GM21737 (cell line): Measurements from ENCODE around the gene NEK8.
A peak's percentile ranks its signal among the peaks of the same experiment; 100 is the strongest.

Source experiments
- ATAC-seq: cut with Tn5 transposase; IDR thresholded peaks from one replicate; pipeline ENCODE4 v1.9.1; 2021; ENCODE audit warnings: mild to moderate bottlenecking, moderate library complexity; ENCODE audit not compliant: unreplicated experiment

The NEK8 gene

DNA sequence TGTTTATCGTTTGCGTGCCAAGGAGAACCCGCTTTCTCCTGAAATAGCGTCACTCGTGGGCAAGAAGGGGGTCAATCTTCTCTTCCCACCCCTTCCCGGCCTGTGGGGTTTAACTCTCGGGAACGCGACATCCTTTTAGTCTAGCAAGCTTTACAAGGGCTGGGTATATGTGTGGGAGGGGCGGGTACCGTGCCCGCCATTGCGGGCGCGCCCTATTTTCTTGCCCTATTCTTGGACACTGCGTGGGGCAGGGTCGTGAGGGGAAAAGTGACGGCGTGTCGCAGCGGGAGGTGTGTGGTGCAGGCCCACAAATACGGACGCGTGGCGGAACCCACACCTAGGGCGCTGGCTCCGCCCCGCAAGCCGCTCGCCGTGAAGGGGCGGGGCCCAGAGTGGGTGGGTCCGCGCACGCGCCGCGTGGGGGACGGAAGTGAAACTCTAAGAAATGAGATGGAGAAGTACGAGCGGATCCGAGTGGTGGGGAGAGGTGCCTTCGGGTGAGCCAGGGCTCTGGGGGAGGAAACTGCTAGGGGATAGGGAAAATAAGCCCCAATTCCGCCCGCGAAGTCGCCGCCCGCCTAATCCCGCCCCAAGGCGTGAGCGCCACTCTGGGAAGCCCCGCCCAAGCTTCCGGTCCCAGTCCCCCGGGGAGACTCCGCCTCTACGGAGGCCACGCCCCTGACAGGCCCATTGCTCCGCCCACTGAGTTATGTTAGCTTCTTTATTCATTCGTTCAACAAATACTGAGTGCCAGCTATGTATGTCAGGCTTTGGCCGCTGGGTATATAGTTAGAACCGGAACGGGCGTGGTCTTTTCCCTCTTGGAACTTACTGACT lies at the start of gene NEK8:
TSS of gene NEK8 (plus strand) at position 425 of the 837 bp plus-strand sequence. CDS start at position 451, 26 bp downstream.
- peak; percentile 39 for ATAC-seq

GRCh38 chr17:28682655-28683054 lies 45.9 kb upstream of the NEK8 start:
- no peak for ATAC-seq

- ATAC-seq, result no peak
Measured at GRCh38 chr17:28684963-28685362, 43.6 kb upstream of the NEK8 start.

GRCh38 chr17:28685366-28685765 lies 43.2 kb upstream of the NEK8 start:
- ATAC-seq, result no peak

GRCh38 chr17:28686296-28686695 lies 42.3 kb upstream of the NEK8 start:
- ATAC-seq, result no peak

DNA sequence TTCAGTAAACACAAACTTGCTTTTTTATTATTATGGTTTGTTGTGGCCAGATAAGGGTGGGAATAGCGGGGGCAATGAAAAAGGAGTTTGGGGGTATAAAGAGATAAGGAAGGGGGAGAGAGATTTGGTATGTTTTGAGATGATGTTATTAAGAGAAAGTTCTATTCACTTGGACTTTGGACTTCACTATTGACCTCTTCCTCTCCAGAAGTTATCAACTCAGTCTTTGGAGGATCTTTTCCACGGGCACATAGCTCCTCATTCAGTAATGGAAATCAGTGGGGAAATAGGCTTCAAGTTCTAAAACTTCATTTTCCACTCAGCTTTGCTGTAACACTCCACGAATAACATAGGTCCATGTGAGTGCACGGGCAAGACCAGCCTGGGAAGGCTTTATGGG lies 40.1 kb upstream of the NEK8 start:
- no peak for ATAC-seq

- ATAC-seq, result no peak
Measured at GRCh38 chr17:28689011-28689410, 39.6 kb upstream of the NEK8 start.

DNA sequence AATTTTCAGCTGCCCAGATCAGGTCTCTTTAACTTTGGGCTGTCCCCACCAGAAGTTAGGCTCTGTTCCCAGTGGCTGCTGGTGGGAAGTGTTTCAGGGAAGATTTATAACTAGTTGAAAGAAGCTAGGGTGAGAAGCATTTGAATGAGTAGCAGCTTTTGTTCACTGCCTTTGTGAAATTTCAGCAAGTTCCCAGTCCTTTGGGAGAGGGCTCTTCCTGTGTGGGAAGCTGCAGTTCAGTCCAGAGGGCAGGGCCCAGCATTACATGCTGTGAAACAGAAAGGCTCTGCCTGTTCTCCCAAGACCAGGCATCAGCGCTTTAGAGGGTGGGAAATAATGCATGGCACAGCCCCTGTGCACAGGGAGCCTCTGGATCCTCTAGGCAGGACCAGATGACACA lies 34.7 kb upstream of the NEK8 start:
- no peak for ATAC-seq

- ATAC-seq, result no peak
Measured at GRCh38 chr17:28698253-28698941, 30.2 kb upstream of the NEK8 start.

DNA sequence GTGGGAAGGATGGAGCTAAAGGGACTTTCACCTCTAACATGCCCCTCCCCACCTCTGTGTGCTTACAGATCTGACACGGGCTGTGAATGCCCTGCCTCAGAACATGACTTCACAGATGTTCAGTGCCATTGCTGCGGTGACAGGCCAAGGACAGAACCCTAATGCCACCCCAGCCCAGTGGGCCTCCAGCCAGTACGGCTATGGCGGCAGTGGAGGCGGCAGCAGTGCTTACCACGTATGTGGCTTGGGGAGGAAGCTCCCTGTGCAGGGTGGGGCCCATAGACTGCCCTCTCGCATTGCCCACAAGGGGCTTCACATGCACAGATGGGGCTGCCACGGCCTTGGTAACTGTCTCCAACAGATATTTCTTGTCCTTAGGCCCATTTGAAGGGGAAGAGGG lies 28.3 kb upstream of the NEK8 start:
- no peak for ATAC-seq

GRCh38 chr17:28700830-28701492 lies 27.6 kb upstream of the NEK8 start:
- ATAC-seq, result no peak

DNA sequence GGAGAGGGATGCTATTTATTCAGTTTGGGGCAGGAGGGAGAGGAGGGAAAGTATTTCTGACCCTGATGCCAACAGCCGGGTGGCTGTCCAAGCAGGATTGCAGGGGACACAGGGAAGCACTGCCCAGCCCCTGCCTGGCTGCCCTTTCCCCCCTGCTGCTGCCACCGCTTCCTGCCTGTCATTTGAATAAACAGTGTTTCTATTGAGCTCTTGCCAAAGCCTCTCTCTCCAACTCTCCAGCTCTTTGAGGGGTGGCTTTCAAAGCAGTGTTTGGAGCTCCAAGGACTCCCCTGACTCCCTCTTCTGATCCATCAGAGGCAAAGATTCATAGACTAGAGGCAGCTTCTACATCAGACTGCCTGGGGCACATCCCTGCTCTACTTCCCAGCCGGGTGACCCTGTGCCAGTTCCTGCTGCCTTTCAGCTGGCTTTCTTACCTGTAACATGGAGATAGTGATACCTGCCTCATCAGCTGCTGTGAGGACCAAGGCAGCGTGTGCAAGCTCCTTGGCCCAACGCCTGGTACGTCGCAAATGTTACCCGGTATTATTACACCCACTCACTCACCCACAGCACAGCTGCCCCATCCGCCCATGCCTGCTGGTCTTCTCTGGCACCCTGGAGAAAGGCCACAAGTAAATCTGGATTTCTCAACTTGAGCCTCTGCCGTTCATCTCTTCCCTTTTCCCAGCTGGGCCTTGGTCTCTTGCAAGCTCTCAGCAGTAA lies 26.4 kb upstream of the NEK8 start:
- no peak for ATAC-seq

DNA sequence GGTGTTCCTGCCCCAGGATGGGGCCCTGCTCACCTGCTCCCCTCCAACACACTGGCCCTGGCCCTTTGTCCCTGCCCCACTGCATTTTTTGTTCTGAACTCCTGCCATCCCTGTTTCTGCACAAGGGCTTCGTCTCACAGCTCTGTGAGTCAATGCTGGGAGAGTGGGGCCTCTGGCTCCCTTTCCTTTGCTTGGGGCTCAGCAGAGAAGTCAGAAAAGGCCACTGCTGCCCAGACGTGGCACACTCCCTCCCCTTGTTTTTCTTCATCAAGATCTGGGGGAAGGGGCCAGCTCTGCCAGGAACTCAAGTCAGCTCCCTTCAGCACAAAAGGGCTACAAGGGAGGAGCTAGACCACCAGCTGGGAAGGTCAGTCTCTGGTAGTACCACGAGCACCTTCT lies 25.8 kb upstream of the NEK8 start:
- no peak for ATAC-seq

DNA sequence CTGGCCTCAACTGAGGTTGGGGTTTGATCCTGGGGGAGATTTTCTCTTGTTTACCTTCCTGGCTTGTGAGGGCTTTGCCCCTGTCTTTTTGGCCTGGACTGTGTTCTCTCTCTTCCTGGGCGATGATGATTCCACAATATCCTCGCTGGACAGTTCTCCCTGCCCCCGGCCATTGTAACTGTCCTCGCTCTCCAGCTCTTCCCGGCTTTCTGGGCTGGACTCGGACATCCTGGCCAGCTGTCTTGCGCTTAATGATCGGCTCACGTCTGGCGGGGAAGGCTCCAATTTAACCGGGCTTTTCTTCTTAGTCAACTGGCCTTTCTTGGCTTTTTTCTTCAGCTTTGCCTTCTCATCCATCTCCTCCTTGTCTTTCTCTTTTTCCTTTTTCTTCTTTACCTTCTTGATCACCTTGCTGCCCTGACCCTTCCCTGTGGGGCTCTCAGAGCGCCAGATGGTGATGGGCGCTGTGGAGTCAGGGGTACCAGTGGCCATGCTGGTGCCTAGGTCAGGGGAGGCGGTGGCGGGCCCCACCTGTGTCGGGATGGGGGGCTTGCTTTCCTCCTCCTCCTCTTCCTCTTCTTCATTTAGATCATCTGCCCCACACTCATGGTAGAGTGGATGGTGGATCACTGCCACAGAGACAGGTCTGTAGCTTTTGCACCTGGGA lies 24.9 kb upstream of the NEK8 start:
- no peak for ATAC-seq

DNA sequence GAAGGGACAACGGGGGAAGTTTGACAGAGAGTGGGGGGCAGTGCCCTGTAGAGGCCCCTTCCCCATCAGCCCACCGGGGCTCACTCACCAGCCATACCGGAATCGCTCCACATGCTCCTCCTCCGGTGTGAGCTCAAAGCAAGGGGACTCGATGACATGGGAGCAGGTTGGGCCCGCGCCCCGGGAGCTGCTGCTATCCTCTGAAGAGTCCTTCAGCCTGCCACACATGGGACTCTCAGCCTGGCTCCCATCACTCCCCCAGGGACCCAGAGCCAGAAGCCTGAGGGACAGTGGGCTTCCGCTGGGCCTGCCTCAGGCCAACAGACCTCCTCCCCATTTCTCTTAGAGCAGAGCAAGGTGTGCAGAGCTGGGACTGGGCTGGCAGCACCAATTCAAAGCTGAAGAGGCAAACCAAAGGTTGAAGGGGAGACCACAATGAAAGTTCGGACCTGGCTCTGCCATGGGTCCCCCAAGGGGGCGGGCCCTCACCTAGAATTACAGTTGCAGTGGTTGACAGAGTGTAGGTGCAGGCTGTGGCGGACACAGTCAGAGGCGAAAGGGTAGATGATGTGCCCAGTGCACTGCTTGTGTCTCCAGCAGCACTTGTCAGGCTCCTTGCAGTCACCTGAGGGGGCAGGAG lies 24.2 kb upstream of the NEK8 start:
- no peak for ATAC-seq

DNA sequence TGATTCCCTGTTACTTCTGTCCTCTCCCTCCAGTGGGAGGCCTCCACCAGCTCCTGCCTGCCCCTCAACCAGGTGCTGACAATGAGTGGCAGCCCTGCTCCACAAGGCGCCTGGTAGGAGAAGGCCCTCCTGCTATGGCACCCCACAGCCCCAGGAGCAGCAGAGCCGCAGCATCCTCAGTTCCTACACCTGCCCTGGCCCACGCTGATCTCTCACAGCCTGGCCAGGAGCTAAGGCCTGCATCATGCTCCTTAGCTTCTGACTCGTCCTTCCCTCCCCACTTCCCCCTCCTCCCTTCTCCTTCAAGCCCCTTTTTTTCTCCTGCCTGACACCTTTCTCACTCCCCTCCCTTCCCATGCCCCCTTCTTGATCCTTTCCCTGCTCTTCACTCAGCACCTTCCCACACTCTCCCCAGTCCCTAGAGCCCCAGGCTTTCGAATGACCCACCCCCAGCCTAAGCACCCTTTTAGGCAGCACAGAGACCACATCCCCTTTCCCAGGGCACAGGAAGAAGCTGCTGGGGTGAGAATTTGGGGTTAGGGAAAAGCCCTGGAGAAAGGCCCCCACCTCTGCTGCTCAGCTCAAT lies 23.4 kb upstream of the NEK8 start:
- no peak for ATAC-seq

DNA sequence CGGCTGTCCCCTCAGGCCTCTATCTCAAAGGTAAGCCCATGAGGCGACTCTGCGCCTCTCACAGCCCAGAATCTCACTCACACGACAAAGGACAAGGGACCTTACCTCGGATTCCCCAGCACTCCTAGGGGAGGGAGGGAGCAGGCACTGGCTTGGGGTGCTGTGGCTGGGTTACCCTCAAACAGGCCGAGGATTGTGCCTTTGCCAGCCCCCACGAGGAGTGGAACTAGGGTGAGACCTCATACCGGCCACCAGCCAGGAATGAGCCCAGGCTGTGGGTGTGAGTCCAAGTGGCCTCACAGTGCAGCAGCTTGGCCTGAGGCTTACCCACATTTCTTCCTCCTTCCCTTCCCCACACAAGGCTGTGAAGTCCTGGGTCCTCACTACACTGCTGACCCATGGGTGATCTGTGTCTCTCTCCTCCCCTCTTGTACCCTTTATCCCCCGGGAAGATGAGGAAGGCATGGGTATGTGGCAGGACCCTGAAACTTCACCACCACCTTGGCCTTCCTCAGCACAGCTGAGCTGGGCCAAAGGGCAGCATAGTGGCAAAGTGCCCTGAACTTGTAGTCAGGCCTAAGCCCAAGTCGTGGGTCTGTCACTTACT lies 22.8 kb upstream of the NEK8 start:
- no peak for ATAC-seq

- ATAC-seq, result no peak
Measured at GRCh38 chr17:28706471-28707338, 21.9 kb upstream of the NEK8 start.
